PC-3 (cell line): ENCODE data around the gene CACNA1D.

ENCODE experiments used
- CTCF ChIP-seq: fragments of 300-600 bp; sonication (generic); conservative IDR thresholded peaks from 2 replicates; pipeline ENCODE4 v1.5.1; 2017; ENCODE audit warnings: antibody characterized with exemption, low read depth, mild to moderate bottlenecking, low read length
- EZH2 ChIP-seq: fragments of 300-600 bp; sonication (generic); IDR thresholded peaks from one replicate; pipeline ENCODE4 v1.6.1; 2017; ENCODE audit warnings: antibody characterized with exemption, mild to moderate bottlenecking, low read length; ENCODE audit not compliant: unreplicated experiment

DNA sequence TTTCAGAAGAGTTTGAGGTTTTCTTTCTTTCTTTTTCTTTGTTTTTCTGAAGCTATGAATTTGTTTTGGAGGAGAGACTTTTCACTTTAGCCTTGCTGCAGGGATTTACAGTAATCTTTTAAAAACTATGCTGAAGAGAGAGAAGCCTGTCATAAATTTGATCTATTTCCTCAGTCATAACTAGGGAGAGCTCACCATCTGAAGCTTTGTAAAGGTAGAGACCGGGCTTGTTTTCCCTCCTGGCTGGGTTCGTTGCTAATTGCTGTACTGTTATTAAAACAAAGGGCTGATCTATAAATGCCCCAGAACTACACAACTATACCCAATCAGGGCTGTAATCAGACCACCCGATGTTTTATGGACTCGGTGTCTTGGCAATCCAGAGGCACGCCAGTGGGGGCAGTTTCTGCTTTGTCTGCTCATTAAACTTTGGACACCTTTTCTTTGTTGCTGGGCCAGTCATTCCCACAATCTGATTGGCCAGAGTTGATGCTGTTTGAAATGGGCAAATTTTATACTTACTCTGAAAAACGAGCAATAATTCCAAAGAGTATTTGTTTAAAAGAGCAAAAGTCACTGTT, 164.3 kb downstream of the CACNA1D start:
- TF ChIP-seq CTCF (no peak), EZH2 (no peak)
